HCT116 (cell line): ENCODE data around the gene KIF25. TPM values are rescaled to one million over a fixed set of nuclear protein-coding genes. Genes with fewer than 3 reads are reported as not detected.

Experiments
- ATAC-seq: fragments of 200-7000 bp; cut with Tn5 transposase; 2 replicates; pipeline ENCODE4 v1.9.1; 2020; ENCODE audit warnings: mild to moderate bottlenecking, moderate library complexity
- BruUV-seq: library from RNA; stranded (reverse); fragments of 400-500 nt; replicated peaks from 2 replicates; lab custom pipeline; 2021; lab: Mats Ljungman, UMichigan
- CTCF ChIA-PET: fragments of 300-600 bp; sonication (Branson Sonifier 250); formaldehyde crosslinking; loops from one replicate; lab custom pipeline; 2021; ENCODE audit warnings: antibody characterized with exemption; lab: Charles Lee
- POLR2A ChIA-PET: fragments of 300-600, 350-600 bp; sonication (Branson Sonifier 250); formaldehyde crosslinking; loops from one replicate; lab custom pipeline; 2021; ENCODE audit warnings: antibody characterized with exemption; lab: Charles Lee
- RAD21 ChIA-PET, 2 experiments: fragments of 300-600 bp; sonication (Branson Sonifier 250); formaldehyde crosslinking; loops; one replicate each; lab custom pipeline; 2023; ENCODE audit warnings: low total read pairs in 2 of 2; ENCODE audit not compliant: uncharacterized antibody in 2 of 2, unreplicated experiment in 2 of 2, low non-redundant PET in 1 of 2; lab: Charles Lee
- DNase-seq: peaks from one replicate; pipeline ENCODE4 v3.0.0-alpha.2; 2010; ENCODE audit warnings: low read depth, low spot score
- H2AFZ ChIP-seq: fragments of 200-600 bp; shearing (Covaris generic), sonication (generic); 2 replicates; pipeline ENCODE4 v1.6.1; 2017; ENCODE audit warnings: low read depth, mixed run types, mixed read lengths, antibody characterized with exemption, low read length; ENCODE audit not compliant: poor library complexity, severe bottlenecking
- H3K27ac ChIP-seq: 2 replicates; pipeline ENCODE4 v1.5.1; 2012; ENCODE audit warnings: low read depth, low read length
- H3K27me3 ChIP-seq: fragments of 200-600 bp; sonication (generic); 2 replicates; pipeline ENCODE4 v1.6.1; 2016; ENCODE audit warnings: mixed run types, low read length, mixed read lengths; ENCODE audit not compliant: insufficient read depth
- H3K36me3 ChIP-seq, 2 experiments: fragments of 200-500 bp in 1 of 2; fragments of 200-600 bp in 1 of 2; sonication (Bioruptor generic) in 1 of 2; sonication (generic) in 1 of 2; 2 replicates each; pipeline versions ENCODE4 v1.5.1 to v1.6.1; 2014 to 2016; ENCODE audit warnings: low read length in 2 of 2, inconsistent platforms in 1 of 2, mixed read lengths in 1 of 2, mixed run types in 1 of 2; ENCODE audit not compliant: insufficient read depth in 2 of 2, control insufficient read depth in 1 of 2
- H3K4me1 ChIP-seq, 2 experiments: fragments of 200-600 bp in 1 of 2; sonication (generic) in 1 of 2; 2 replicates each; pipeline versions ENCODE4 v1.5.1 to v1.6.1; 2012 to 2017; ENCODE audit warnings: low read length in 2 of 2, inconsistent platforms in 1 of 2, mild to moderate bottlenecking in 1 of 2, mixed read lengths in 1 of 2, mixed run types in 1 of 2, moderate library complexity in 1 of 2; ENCODE audit not compliant: insufficient read depth in 2 of 2, control insufficient read depth in 1 of 2
- H3K4me2 ChIP-seq: fragments of 200-600 bp; sonication (generic); 2 replicates; pipeline ENCODE4 v1.6.1; 2017; ENCODE audit warnings: mixed run types, low read length, mixed read lengths
- H3K4me3 ChIP-seq, 2 experiments: fragments of 200-600 bp in 1 of 2; sonication (generic) in 1 of 2; replicated peaks in 1 of 2; 2 replicates each; pipeline ENCODE4 v1.5.1; 2011 to 2016; ENCODE audit warnings: low read length in 2 of 2, control low read depth in 1 of 2, low read depth in 1 of 2, mild to moderate bottlenecking in 1 of 2, mixed read lengths in 1 of 2, mixed run types in 1 of 2
- H3K79me2 ChIP-seq: fragments of 200-600 bp; sonication (generic); 2 replicates; pipeline ENCODE4 v1.6.1; 2017; ENCODE audit warnings: mild to moderate bottlenecking, mixed run types, low read length, moderate library complexity, mixed read lengths; ENCODE audit not compliant: insufficient read depth
- H3K9ac ChIP-seq: fragments of 200-600 bp; sonication (generic); 2 replicates; pipeline ENCODE4 v1.6.1; 2016; ENCODE audit warnings: low read length, mixed read lengths
- H3K9me2 ChIP-seq: fragments of 200-600 bp; sonication (generic), shearing (Covaris generic); 2 replicates; pipeline ENCODE4 v1.6.1; 2017; ENCODE audit warnings: mixed run types, mild to moderate bottlenecking, moderate library complexity; ENCODE audit not compliant: insufficient read depth
- H3K9me3 ChIP-seq, 2 experiments: fragments of 200-500 bp in 1 of 2; fragments of 200-600 bp in 1 of 2; sonication (Bioruptor generic) in 1 of 2; sonication (generic) in 1 of 2; 2 replicates each; pipeline ENCODE4 v1.6.1; 2014 to 2017; ENCODE audit warnings: low read length in 2 of 2, mixed read lengths in 2 of 2, inconsistent platforms in 1 of 2, low read depth in 1 of 2, mild to moderate bottlenecking in 1 of 2, mixed run types in 1 of 2, moderate library complexity in 1 of 2; ENCODE audit not compliant: control insufficient read depth in 1 of 2, insufficient read depth in 1 of 2
- H4K20me1 ChIP-seq: fragments of 200-600 bp; sonication (generic), shearing (Covaris generic); 2 replicates; pipeline ENCODE4 v1.6.1; 2017; ENCODE audit warnings: mixed run types, mild to moderate bottlenecking, moderate library complexity; ENCODE audit not compliant: insufficient read depth
- CEBPB ChIP-seq: IDR thresholded peaks from 2 replicates; pipeline ENCODE4 v1.6.1; 2012; ENCODE audit warnings: low read depth
- ELF1 ChIP-seq: IDR thresholded peaks from 2 replicates; pipeline ENCODE4 v1.6.1; 2012; ENCODE audit warnings: low read depth, borderline replicate concordance
- EZH2 ChIP-seq: fragments of 200-600 bp; sonication (generic); IDR thresholded peaks from 2 replicates; pipeline ENCODE4 v1.6.1; 2017; ENCODE audit warnings: antibody characterized with exemption, mixed run types
- SIN3A ChIP-seq: IDR thresholded peaks from 2 replicates; pipeline ENCODE4 v1.6.1; 2012; ENCODE audit warnings: low read depth
- SRF ChIP-seq: IDR thresholded peaks from 2 replicates; pipeline ENCODE4 v1.6.1; 2012; ENCODE audit warnings: low read depth
- TCF7L2 ChIP-seq: IDR thresholded peaks from 2 replicates; pipeline ENCODE4 v1.7.0; 2011; ENCODE audit warnings: borderline replicate concordance, inconsistent platforms; ENCODE audit not compliant: insufficient read depth, insufficient read length; ENCODE audit errors: extremely low read depth
- intact Hi-C: fragments of 100-400 bp; cut with micrococcal nuclease; formaldehyde crosslinking; loops from 2 replicates; pipeline ENCODE4 v1.10.0; 2022
- total RNA-seq: library from RNA; stranded (reverse); gene quantifications from one replicate; pipeline ENCODE4 v1.2.1, GENCODE V29; 2021; ENCODE audit not compliant: unreplicated experiment
- TF ChIP-seq, protein P1 (sequence below): IDR thresholded peaks from 2 replicates; pipeline ENCODE4 v1.6.1; 2011; ENCODE audit warnings: mild to moderate bottlenecking, low read length, moderate library complexity; ENCODE audit not compliant: insufficient replicate concordance; ENCODE audit errors: extremely low read depth
- TF ChIP-seq, protein P2 (sequence below), 3 experiments: fragments of 200-600 bp in 1 of 3; sonication (generic) in 1 of 3; IDR thresholded peaks in 2 of 3; conservative IDR thresholded peaks in 1 of 3; 2 replicates each; pipeline ENCODE4 v1.5.1; 2012 to 2017; ENCODE audit warnings: low read depth in 2 of 3, low read length in 2 of 3, antibody characterized with exemption in 1 of 3, borderline replicate concordance in 1 of 3, control low read depth in 1 of 3, mild to moderate bottlenecking in 1 of 3, mixed read lengths in 1 of 3, mixed run types in 1 of 3, moderate library complexity in 1 of 3; ENCODE audit not compliant: insufficient read depth in 1 of 3

The KIF25 gene
- total RNA-seq, 1 experiment from 2014 or later, result not detected

DNA sequence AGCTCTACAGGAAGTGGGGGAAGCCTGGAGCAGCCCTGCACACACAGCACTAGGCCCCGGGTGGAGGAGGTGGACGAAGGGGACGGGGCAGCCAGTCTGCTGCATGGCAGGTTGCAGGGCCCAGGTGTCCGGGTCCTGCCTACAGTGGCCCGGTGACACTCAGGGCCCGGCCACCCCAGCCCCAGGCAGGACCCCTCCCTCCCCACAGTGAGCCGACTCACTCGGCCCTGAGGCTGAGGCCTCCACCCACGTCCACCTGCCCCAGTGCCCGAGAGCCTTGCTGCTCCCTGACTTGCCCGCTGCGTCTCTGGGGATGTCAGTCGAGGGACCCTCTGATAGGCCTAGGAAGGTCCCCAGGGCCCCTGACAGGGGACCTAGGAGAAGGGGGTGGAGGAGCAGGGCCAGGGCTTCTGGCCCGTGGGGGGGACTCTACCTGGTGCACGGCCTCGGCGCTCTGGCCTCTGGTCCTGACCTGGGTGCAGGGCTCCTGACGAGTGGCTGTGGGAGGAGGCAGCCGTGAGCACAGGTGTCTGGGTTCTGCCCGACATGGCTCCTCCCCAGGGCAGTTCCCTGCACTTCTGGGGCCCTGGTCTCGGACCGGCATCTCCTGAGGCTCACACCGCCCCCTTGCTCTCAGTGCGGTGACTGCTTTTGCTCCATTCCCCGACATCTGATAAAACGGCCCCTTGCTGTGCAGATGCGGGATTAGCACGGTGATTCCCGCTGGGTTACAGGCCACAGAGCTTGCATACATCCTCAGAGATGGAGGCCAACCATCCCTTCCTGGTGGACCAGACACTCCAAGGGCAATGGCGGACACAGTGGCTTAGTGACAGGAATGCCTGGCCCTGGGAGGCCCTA, 61.5 kb downstream of the KIF25 start:
- no peak for ATAC-seq
- Histone ChIP-seq H3K79me2 (no peaks in the 10 kb centered on the region), H3K4me1 (no peaks in the 10 kb centered on the region), H3K9me3 (no peaks in the 10 kb centered on the region), H3K4me2 (no peak overlapping the region), H4K20me1 (no peaks in the 10 kb centered on the region), H3K9me2 (no peaks in the 10 kb centered on the region), H3K36me3 (no peaks in the 10 kb centered on the region), H3K4me3 (no peak overlapping the region), H2AFZ (no peak overlapping the region), H3K27me3 (no peaks in the 10 kb centered on the region), H3K27ac (no peak overlapping the region), H3K9ac (no peak overlapping the region)
- ChIA-PET POLR2A (no interaction called here), CTCF (interaction anchor here (1.8 kb wide), 1 partner anchor 59 kb away, joined by 7 read pairs; no protein-coding TSS in a partner anchor), RAD21 (no interaction called here)
- DNase-seq, result no peak
- intact Hi-C loops, result no loop called here
- no TSS peak for BruUV-seq
- TF ChIP-seq EZH2 (no peak), ELF1 (no peak), SIN3A (no peak), TCF7L2 (no peak), CEBPB (no peak), SRF (no peak)
- TF ChIP-seq, protein P1, sequence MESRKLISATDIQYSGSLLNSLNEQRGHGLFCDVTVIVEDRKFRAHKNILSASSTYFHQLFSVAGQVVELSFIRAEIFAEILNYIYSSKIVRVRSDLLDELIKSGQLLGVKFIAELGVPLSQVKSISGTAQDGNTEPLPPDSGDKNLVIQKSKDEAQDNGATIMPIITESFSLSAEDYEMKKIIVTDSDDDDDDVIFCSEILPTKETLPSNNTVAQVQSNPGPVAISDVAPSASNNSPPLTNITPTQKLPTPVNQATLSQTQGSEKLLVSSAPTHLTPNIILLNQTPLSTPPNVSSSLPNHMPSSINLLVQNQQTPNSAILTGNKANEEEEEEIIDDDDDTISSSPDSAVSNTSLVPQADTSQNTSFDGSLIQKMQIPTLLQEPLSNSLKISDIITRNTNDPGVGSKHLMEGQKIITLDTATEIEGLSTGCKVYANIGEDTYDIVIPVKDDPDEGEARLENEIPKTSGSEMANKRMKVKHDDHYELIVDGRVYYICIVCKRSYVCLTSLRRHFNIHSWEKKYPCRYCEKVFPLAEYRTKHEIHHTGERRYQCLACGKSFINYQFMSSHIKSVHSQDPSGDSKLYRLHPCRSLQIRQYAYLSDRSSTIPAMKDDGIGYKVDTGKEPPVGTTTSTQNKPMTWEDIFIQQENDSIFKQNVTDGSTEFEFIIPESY, result no peak
- TF ChIP-seq, protein P2, sequence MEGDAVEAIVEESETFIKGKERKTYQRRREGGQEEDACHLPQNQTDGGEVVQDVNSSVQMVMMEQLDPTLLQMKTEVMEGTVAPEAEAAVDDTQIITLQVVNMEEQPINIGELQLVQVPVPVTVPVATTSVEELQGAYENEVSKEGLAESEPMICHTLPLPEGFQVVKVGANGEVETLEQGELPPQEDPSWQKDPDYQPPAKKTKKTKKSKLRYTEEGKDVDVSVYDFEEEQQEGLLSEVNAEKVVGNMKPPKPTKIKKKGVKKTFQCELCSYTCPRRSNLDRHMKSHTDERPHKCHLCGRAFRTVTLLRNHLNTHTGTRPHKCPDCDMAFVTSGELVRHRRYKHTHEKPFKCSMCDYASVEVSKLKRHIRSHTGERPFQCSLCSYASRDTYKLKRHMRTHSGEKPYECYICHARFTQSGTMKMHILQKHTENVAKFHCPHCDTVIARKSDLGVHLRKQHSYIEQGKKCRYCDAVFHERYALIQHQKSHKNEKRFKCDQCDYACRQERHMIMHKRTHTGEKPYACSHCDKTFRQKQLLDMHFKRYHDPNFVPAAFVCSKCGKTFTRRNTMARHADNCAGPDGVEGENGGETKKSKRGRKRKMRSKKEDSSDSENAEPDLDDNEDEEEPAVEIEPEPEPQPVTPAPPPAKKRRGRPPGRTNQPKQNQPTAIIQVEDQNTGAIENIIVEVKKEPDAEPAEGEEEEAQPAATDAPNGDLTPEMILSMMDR (IDR thresholded peaks at IDR 0.05 in 2 of 3, conservative IDR thresholded peaks at IDR 0.05 in 1 of 3; ENCODE audit: borderline replicate concordance in 1 of 3, insufficient read depth in 1 of 3, low read depth in 2 of 3, low read length in 2 of 3), result no peak
